Measurements from ENCODE around the gene CCDC87. TPM values are rescaled to one million over a fixed set of nuclear protein-coding genes. Genes with fewer than 3 reads are reported as not detected.

CCDC87 gene
- total and polyA plus RNA-seq, 2 experiments from 2014 or later: 0.53 TPM; not detected in 1

Small RNA genes within 50 kb of the gene (small RNA-seq; reads per million reads assigned to genes)
- not detected for gene RNU4-39P

Other genes with a start within 250 kb of the CCDC87 start
- 34.5 and 39.7 TPM in 2 replicates for gene BRMS1, start 248.0 kb downstream of the CCDC87 start, total RNA-seq
- gene BRMS1, start 248.0 kb downstream of the CCDC87 start, polyA plus RNA-seq: 48.6 and 54.0 TPM in 2 replicates
- gene B4GAT1, start 245.4 kb downstream of the CCDC87 start, total RNA-seq: 41.5 and 41.9 TPM in 2 replicates
- gene B4GAT1, start 245.4 kb downstream of the CCDC87 start, polyA plus RNA-seq: 37.4 and 40.8 TPM in 2 replicates
- gene SLC29A2, start 221.3 kb downstream of the CCDC87 start, total RNA-seq: 7.4 and 11.3 TPM in 2 replicates
- gene SLC29A2, start 221.3 kb downstream of the CCDC87 start, polyA plus RNA-seq: 20.2 and 27.1 TPM in 2 replicates
- 0.60 TPM in 1 of 2 replicates, not detected in the other for gene NPAS4, start 172.0 kb downstream of the CCDC87 start, total RNA-seq
- 0.31 TPM in 1 of 2 replicates, not detected in the other for gene NPAS4, start 172.0 kb downstream of the CCDC87 start, polyA plus RNA-seq
- gene MRPL11, start 154.2 kb downstream of the CCDC87 start, total RNA-seq: 45.6 and 60.6 TPM in 2 replicates
- 57.1 and 59.8 TPM in 2 replicates for gene MRPL11, start 154.2 kb downstream of the CCDC87 start, polyA plus RNA-seq
- gene PELI3, start 126.2 kb downstream of the CCDC87 start, total RNA-seq: 5.5 and 6.7 TPM in 2 replicates
- 5.5 and 10.9 TPM in 2 replicates for gene PELI3, start 126.2 kb downstream of the CCDC87 start, polyA plus RNA-seq
- gene DPP3, start 112.6 kb downstream of the CCDC87 start, total RNA-seq: 46.0 and 56.0 TPM in 2 replicates
- gene DPP3, start 112.6 kb downstream of the CCDC87 start, polyA plus RNA-seq: 54.8 and 57.3 TPM in 2 replicates
- gene BBS1, start 82.4 kb downstream of the CCDC87 start, total RNA-seq: 25.1 and 33.4 TPM in 2 replicates
- 27.7 and 33.9 TPM in 2 replicates for gene BBS1, start 82.4 kb downstream of the CCDC87 start, polyA plus RNA-seq
- gene ZDHHC24, start 47.0 kb downstream of the CCDC87 start, total RNA-seq: 10.3 and 11.5 TPM in 2 replicates
- gene ZDHHC24, start 47.0 kb downstream of the CCDC87 start, polyA plus RNA-seq: 16.9 and 18.3 TPM in 2 replicates
- not detected in 2 replicates for gene ACTN3, start 46.2 kb downstream of the CCDC87 start, total RNA-seq
- 0.09 and 0.58 TPM in 2 replicates for gene ACTN3, start 46.2 kb downstream of the CCDC87 start, polyA plus RNA-seq
- gene CTSF, start 24.5 kb downstream of the CCDC87 start, total RNA-seq: 0.60 and 0.64 TPM in 2 replicates
- gene CTSF, start 24.5 kb downstream of the CCDC87 start, polyA plus RNA-seq: 1.1 and 1.5 TPM in 2 replicates
- 32.2 and 41.5 TPM in 2 replicates for gene CCS, start 122 bp upstream of the CCDC87 start, total RNA-seq
- gene CCS, start 122 bp upstream of the CCDC87 start, polyA plus RNA-seq: 97.8 and 127 TPM in 2 replicates
- gene RBM14, start 23.6 kb upstream of the CCDC87 start, total RNA-seq: 29.5 and 31.1 TPM in 2 replicates
- 66.3 and 70.7 TPM in 2 replicates for gene RBM14, start 23.6 kb upstream of the CCDC87 start, polyA plus RNA-seq
- gene RBM4, start 45.6 kb upstream of the CCDC87 start, total RNA-seq: 129 and 150 TPM in 2 replicates
- 139 and 151 TPM in 2 replicates for gene RBM4, start 45.6 kb upstream of the CCDC87 start, polyA plus RNA-seq
- 25.7 and 26.7 TPM in 2 replicates for gene RBM4B, start 84.8 kb upstream of the CCDC87 start, total RNA-seq
- 32.4 and 33.4 TPM in 2 replicates for gene RBM4B, start 84.8 kb upstream of the CCDC87 start, polyA plus RNA-seq
- 115 and 152 TPM in 2 replicates for gene SPTBN2, start 136.2 kb upstream of the CCDC87 start, total RNA-seq
- 177 and 183 TPM in 2 replicates for gene SPTBN2, start 136.2 kb upstream of the CCDC87 start, polyA plus RNA-seq

Data from hepatocyte (in vitro differentiated cells).